HG03039 (cell line): ENCODE data around the gene CDCA5.

Source experiments
- ATAC-seq: cut with Tn5 transposase; IDR thresholded peaks from one replicate; pipeline ENCODE4 v1.9.1; 2021; ENCODE audit warnings: mild to moderate bottlenecking, moderate library complexity; ENCODE audit not compliant: unreplicated experiment

CDCA5 gene

GRCh38 chr11:65107751-65108468 is 24.1 kb upstream of the CDCA5 start:
- no peak for ATAC-seq

GRCh38 chr11:65107078-65107477 is 23.2 kb upstream of the CDCA5 start:
- no peak for ATAC-seq

- no peak for ATAC-seq
These were observed 20.8 kb upstream of the CDCA5 start for GRCh38 chr11:65104628-65105027.

DNA sequence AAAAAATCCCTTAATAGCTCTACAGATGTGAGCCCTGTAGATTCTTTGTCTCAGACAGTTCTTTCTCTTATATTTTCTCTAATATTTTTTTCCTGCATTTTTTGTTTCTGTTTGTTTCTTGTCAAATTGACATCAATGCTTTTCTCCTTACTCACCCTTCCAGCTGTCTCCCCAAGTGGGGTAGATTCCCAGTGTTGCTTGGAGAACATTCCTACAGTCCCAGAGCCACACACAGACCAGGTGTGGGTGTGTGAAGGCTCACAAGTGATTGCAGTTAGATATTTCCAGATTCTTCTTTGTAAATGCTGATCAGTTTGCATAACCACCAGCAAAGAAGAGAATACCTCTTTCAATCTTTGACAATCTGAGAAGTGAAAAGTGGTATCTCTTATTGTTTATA is 19.6 kb upstream of the CDCA5 start:
- ATAC-seq = no peak

DNA sequence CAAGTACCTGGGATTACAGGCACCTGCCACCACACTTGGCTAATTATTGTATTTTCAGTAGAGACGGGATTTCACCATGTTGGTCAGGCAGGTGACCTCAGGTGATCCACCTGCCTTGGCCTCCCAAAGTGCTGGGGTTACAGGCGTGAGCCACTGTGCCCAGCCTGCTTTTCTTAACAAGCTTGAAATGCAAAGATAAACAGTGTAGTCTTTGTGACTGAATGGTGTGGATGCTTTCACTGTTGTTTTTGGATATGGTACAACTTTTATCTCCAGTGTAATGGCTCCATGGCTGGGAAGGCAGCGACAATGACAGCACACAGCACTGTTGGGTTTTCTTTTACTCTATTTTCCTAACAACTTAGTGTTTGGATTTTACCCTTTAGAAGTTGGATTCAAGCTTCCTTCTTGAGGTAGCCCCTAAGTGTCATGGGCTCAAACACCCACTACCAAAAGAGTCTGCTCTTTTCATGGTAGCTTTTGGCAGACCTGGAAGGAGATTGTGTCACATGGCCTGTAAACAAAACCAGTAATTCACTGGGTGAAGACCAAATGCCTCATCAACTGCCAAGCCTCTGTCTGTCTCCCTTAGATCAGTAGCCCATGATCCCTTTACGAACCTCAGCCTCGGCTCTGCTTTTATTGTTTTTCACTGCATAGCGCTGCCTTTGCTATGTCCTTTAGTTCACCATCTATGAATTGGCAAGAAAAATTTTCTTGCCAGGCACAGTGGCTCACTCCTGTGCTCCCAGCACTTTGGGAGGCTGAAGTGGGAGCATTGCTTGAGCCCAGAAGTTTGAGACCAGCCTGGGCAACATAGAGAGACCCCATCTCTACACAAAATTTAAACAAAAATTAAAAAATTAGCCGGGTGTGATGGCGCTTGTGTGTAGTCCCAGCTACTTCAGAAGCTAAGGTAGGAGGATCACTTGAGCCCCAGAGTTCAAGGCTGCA is 18.6 kb upstream of the CDCA5 start:
- ATAC-seq = no peak

- no peak for ATAC-seq
These were observed 17.0 kb upstream of the CDCA5 start for GRCh38 chr11:65100674-65101350.

DNA sequence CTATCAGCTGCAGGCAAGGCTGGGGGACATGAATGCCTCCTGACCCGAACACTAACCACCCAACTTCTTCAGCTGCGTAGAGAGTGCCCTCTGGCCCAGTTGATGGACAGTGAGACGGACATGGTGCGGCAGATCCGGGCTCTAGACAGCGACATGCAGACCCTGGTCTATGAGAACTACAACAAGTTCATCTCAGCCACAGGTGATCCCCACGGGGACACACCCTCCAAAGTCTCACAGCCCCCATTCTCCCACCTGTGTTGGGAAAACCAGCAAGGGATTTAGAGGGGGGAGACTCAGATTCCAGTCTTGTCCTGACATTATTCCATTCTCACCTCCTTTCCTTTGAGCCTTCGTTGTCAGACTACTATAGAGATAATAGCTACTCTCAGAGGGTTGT is 13.1 kb upstream of the CDCA5 start:
- ATAC-seq = no peak

- peak; percentile 70 for ATAC-seq
These were observed 12.3 kb upstream of the CDCA5 start, which contains the start of gene VPS51 for GRCh38 chr11:65095974-65096806. TSS of gene VPS51 (plus strand) at chr11:65096214. CDS start at chr11:65096251, 37 bp downstream.

GRCh38 chr11:65095427-65095826 is 11.6 kb upstream of the CDCA5 start:
- no peak for ATAC-seq

GRCh38 chr11:65090628-65091027 is 6.8 kb upstream of the CDCA5 start:
- no peak for ATAC-seq

DNA sequence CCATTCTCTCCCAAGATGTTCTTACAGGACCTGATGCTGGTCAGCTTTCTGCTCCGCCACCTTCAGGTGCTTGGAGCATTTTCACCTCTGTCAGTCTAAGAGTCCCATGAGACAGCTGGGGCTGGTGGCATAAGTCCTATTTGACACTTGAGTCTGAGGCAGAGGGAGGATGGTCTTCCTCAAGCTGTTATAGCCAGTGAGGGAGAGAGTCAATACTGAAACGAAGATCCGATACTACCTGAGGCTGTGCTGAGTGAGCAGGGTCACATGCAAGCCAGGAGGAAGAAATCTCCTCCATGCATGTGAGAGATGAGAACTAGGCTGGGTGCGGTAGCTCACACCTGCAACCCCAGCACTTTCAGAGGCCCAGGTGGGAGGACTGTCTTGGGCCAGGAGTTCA is 5.8 kb upstream of the CDCA5 start:
- no peak for ATAC-seq

- ATAC-seq = no peak
These were observed 4.0 kb upstream of the CDCA5 start for GRCh38 chr11:65087827-65088226.

DNA sequence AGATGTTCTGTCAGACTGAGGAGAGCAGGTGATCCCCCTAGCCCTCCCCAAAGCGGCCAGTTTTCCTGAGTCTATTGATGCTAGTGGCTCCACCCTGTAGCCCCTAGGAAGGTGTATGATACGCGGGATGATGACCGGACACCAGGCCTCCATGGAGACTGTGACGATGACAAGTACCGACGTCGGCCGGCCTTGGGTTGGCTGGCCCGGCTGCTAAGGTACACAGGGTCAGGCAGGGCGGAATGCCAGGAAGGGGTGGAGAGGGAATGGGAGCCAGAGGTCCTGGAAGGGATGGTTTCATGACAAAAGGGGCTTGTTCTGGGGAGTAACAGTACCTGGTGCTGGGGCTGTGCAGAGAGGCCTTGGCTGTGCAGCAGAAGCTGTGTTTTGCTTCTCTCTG is 3.4 kb upstream of the CDCA5 start:
- no peak for ATAC-seq

DNA sequence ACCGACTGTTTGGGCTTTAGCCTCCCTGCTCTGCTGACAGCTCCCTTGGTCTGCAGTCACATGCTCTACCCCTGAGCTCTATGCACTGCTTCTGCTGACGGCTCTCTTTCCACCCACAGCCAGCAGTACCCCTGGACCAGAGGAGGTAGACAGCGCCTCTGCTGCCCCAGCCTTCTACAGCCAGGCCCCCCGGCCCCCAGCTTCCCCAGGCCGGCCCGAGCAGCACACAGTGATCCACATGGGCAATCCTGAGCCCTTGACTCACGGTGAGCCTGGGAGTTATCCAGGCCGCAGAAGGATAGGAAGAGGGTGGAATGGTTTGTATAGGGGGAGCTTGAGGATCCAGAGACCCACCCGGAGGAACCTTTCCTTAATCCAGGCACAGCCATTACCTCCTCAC is 3.0 kb upstream of the CDCA5 start:
- ATAC-seq = no peak

- ATAC-seq = no peak
These were observed 1.6 kb upstream of the CDCA5 start for GRCh38 chr11:65085446-65085845.

DNA sequence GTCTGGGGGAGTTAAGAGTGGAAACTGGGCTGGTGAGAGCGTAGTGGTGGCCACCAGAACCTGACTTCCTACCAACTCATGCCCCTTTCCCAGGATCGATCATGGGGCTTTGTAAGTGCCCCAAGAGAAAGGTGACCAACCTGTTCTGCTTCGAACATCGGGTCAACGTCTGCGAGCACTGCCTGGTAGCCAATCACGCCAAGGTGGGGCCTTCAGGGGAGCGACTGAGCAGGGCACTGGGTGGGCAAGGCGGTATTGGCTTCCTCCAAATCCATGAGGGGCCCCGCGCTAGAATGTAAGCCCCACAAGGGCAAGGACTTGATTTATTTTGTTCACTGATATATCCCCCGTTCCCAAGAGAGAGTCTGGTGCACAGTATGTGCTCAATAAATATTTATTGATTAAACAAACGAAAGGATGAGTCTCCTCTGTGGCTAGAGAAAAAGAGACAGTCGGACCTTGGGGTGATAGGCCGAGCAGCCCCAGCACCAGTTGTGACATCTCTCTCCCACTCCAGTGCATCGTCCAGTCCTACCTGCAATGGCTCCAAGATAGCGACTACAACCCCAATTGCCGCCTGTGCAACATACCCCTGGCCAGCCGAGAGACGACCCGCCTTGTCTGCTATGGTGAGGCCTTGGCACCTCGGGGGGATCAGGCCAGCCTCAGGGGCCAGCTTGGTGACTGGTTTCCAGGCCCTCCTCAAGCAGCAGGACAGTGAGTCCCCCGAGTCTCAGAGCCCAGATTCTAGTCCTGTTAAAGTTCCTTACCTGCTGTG is 947 bp upstream of the CDCA5 start:
- ATAC-seq = no peak

GRCh38 chr11:65083134-65083833 is 556 bp downstream of the CDCA5 start:
- peak; percentile 6 for ATAC-seq

DNA sequence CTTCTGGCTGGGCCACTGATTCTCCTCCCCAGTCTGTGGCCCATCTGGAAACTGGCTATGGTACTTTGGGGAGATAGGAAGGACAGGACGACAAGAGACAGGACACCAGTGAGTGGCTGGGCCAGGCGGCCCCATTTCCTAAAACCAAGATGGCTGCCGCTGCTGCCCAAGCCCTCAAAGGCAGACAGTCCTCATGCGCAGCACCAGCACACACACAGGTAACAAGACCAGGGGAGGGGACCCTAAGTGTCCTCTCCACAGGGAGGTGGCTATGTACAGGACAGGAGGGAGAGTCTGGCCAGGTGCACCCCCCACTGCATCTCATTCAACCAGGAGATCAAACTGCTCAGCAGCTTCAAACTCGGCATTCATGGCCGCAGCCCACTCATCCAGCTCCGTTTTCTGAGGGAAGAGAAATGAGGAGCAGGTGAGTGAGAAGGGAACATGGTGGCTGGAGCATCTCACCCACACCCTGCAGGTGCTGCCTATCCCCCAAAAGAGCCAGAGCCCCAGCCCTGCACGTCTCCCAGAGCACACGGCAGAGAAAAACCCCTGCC is 5.0 kb downstream of the CDCA5 start:
- ATAC-seq = no peak

GRCh38 chr11:65078151-65078550 is 5.7 kb downstream of the CDCA5 start:
- no peak for ATAC-seq
